Left lung (tissue), 10 donors: ENCODE data around the gene ELAVL2. TPM values are rescaled to one million over a fixed set of nuclear protein-coding genes. Genes with fewer than 3 reads are reported as not detected.

Experiments used
- ATAC-seq: fragments of 200-7000 bp; cut with Tn5 transposase; one replicate; pipeline ENCODE4 v1.9.1; 2020; ENCODE audit warnings: moderate library complexity
- DNase-seq, 4 donors: peaks; one replicate each; pipeline ENCODE4 v3.0.0-alpha.2; 2013 to 2020
- H3K27ac ChIP-seq, 2 donors: fragments of 200-600 bp; sonication (generic) in 1 of 2; one replicate each; pipeline versions ENCODE4 v1.5.0 to v1.8.0; 2020 to 2021
- H3K27me3 ChIP-seq, 2 donors: fragments of 200-600 bp; sonication (generic) in 1 of 2; one replicate each; pipeline versions ENCODE4 v1.5.0 to v1.8.0; 2020 to 2021
- H3K36me3 ChIP-seq, 2 donors: fragments of 200-600 bp; sonication (generic) in 1 of 2; one replicate each; pipeline versions ENCODE4 v1.5.0 to v1.8.0; 2020 to 2021
- H3K4me1 ChIP-seq, 2 donors: fragments of 200-600 bp; one replicate each; pipeline ENCODE4 v1.8.0; 2021
- H3K4me3 ChIP-seq, 2 donors: fragments of 200-600 bp; sonication (generic) in 1 of 2; one replicate each; pipeline versions ENCODE4 v1.5.0 to v1.8.0; 2020 to 2021; ENCODE audit warnings: mild to moderate bottlenecking in 1 of 2
- H3K9me3 ChIP-seq, 2 donors: fragments of 200-600 bp; sonication (generic) in 1 of 2; one replicate each; pipeline versions ENCODE4 v1.5.0 to v1.8.0; 2020 to 2021
- intact Hi-C, 2 donors: fragments of 100-400 bp; cut with DNase I; formaldehyde crosslinking; loops; one replicate each; pipeline versions ENCODE4 v1.11.2 to v1.14.2; 2022
- polyA plus RNA-seq, 6 donors: library from polyadenylated mRNA; unstranded; fragments of 120-200 nt; gene quantifications; one replicate each; pipeline ENCODE4 v1.2.1, GENCODE V29; 2013; ENCODE audit not compliant: insufficient read length in 6 of 6
- total RNA-seq, 2 donors: library from RNA; stranded (reverse); fragmentation: NEBNext Ultra II Directional; extraction: Animal tissue kit (Norgen Biotek cat#: 25700); gene quantifications; one replicate each; pipeline ENCODE4 v1.2.1, GENCODE V29; 2021
- TF ChIP-seq, protein P1 (sequence below), 2 donors: fragments of 200-600 bp; sonication (generic) in 1 of 2; IDR thresholded peaks; one replicate each; pipeline versions ENCODE4 v1.5.0 to v1.8.0; 2021; ENCODE audit warnings: antibody characterized with exemption in 2 of 2
- donor health status: DM: no; HTN: yes; CAD: no.
- donor health status: DM: no; HTN: no; CAD: no.

Gene ELAVL2
- total and polyA plus RNA-seq, 8 donors: 0.35 to 4.5 (median 2.3) TPM; not detected in 1

DNA sequence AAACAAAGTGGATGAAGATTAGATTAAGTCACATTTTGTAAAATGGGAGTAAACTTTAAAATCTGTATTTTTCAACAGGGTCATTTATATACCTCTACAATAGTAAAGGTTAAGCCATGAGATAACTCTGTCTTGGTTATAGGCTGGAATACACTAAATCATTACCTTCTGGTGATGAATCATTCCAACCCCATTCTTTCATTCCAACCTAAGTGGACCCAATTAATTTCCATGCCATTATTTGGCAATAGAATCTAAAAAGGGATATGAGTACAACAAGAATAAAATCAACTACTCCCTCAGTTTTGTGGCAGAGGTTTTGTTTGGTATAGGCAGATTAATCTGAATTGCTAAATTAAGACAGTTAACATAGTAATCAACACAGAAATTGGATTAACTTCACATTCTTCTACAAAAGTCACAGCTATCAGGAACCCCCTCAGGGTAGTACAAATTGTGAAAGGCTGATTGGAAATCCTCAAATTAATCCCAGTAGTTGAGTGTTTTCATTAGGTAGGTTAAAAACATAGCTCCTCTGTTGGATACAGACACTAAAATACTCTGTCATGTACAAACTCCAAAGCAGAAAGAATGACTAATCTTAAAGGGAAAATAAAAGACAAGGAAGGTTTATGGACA is 54.2 kb downstream of the ELAVL2 start:
- no peaks in the 10 kb centered on the region for H3K4me1 ChIP-seq
- TF ChIP-seq, protein P1, sequence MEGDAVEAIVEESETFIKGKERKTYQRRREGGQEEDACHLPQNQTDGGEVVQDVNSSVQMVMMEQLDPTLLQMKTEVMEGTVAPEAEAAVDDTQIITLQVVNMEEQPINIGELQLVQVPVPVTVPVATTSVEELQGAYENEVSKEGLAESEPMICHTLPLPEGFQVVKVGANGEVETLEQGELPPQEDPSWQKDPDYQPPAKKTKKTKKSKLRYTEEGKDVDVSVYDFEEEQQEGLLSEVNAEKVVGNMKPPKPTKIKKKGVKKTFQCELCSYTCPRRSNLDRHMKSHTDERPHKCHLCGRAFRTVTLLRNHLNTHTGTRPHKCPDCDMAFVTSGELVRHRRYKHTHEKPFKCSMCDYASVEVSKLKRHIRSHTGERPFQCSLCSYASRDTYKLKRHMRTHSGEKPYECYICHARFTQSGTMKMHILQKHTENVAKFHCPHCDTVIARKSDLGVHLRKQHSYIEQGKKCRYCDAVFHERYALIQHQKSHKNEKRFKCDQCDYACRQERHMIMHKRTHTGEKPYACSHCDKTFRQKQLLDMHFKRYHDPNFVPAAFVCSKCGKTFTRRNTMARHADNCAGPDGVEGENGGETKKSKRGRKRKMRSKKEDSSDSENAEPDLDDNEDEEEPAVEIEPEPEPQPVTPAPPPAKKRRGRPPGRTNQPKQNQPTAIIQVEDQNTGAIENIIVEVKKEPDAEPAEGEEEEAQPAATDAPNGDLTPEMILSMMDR (IDR thresholded peaks at IDR 0.05): no peak
- no peak for ATAC-seq
- no peaks in the 10 kb centered on the region for H3K36me3 ChIP-seq
- peaks cover 0 to 2% of the 10 kb centered on the region in 2 donors for H3K9me3 ChIP-seq
- no peaks in the 10 kb centered on the region for H3K27me3 ChIP-seq
- intact Hi-C loops: no loop called here
- no peak overlapping the region for H3K4me3 ChIP-seq
- DNase-seq: no peak
- no peak overlapping the region for H3K27ac ChIP-seq

DNA sequence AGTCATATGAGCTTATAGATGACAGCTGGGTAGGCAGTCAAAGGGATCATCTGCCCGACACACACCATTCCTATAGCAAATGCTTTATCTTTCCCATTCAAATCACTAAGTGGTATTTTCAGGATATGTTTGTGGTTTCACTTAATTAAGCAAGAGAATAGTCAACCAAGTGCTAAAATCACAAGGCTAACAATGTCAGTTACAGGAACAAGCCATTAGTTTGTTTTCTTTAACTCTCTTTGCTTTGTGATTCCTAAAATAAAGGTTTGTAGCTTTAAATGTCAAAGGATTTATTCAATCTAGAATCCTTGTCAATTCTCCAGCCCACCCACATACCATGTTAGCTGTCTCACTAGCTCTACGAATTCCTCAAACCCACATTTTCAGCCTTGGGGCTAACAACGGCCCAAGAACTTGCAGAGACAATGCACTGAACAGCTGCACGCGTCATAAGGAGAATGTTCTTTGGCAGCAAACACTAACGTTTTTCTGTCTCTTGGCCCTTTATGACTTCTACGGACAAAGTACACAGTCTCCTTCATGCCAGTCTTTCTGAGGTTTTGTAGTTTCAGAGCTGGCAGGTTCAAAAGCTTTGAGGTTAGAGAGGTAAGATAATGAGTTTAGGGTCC is 56.6 kb downstream of the ELAVL2 start:
- H3K9me3 ChIP-seq: peaks cover 0 to 2% of the 10 kb centered on the region in 2 donors
- peak in 1 of 4 donors; percentile 20 for DNase-seq

DNA sequence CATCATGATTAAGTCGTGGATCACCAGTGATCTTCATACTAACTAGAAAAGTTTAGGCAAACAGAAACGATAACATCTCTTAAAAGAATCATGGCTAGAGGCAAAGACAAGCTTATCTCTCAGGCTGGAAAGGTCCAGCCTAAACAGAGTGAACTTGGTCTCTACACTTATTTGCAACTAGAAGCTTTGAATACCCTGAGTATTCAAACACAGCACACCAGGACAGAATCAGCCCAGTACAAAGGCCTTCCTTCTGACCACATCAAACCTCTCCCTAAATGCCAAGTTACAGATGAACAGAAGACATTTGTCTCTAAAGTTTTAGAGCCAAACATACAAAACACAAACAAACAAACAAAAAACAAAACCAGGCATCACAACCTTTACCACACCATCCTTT is 57.2 kb downstream of the ELAVL2 start:
- Histone ChIP-seq H3K27ac (no peak overlapping the region), H3K4me1 (no peaks in the 10 kb centered on the region), H3K4me3 (no peak overlapping the region), H3K9me3 (peaks cover 0 to 2% of the 10 kb centered on the region in 2 donors), H3K36me3 (no peaks in the 10 kb centered on the region), H3K27me3 (no peaks in the 10 kb centered on the region)
- intact Hi-C loops: no loop called here
- ATAC-seq: no peak
- TF ChIP-seq, protein P1 (IDR thresholded peaks at IDR 0.05): no peak
- no peak for DNase-seq

More for the DNA sequence above, 56.6 kb downstream of the ELAVL2 start:
- H3K4me1 ChIP-seq: no peaks in the 10 kb centered on the region
- H3K27ac ChIP-seq: no peak overlapping the region
- no peak for ATAC-seq
- TF ChIP-seq, protein P1 (IDR thresholded peaks at IDR 0.05): no peak
- no peaks in the 10 kb centered on the region for H3K36me3 ChIP-seq
- H3K27me3 ChIP-seq: no peaks in the 10 kb centered on the region
- H3K4me3 ChIP-seq: no peak overlapping the region
- intact Hi-C loops: no loop called here

DNA sequence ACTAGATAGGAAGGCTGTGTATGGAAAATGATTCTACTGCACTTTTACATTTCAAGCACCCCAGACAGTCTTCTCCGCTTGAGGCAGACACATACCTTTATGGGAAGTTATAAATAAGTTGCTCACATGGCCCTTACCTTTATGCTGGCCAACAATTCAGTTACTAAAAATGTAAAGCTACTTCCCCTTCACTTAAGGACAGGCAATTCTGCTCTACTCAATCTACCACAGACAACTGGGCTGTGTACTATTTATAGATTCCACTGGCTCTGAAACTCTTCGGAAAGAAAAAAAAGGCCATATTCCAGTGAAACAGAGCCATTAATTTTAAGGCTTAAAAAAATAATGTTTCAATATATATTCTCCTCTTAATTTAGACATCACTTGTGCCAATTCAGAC is 59.4 kb downstream of the ELAVL2 start:
- ATAC-seq: no peak
- no peaks in the 10 kb centered on the region for H3K27me3 ChIP-seq
- intact Hi-C loops: no loop called here
- TF ChIP-seq, protein P1 (IDR thresholded peaks at IDR 0.05): no peak
- H3K27ac ChIP-seq: no peak overlapping the region
- H3K36me3 ChIP-seq: no peaks in the 10 kb centered on the region
- DNase-seq: no peak
- H3K4me3 ChIP-seq: no peak overlapping the region
- H3K9me3 ChIP-seq: peaks cover 0 to 2% of the 10 kb centered on the region in 2 donors
- H3K4me1 ChIP-seq: no peaks in the 10 kb centered on the region

DNA sequence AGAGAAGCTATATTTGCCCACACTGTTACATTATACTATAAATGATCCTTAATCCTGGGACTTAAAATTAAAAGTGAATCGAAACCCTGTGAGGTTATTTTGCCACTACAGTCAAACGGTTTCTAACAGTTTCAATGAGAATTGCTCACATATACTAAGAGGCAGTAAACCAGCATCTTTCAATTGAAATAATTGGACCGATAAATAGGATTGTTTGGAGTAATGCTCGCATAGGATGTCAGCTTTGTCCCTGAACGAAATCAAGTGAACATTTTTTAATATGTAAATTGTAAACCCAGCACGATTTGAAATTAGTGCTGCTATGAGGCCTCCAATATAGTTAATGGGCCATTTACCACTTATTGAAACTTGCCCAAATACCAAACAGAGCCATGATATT is 60.5 kb downstream of the ELAVL2 start:
- intact Hi-C loops: no loop called here
- no peaks in the 10 kb centered on the region for H3K27me3 ChIP-seq
- no peaks in the 10 kb centered on the region for H3K4me1 ChIP-seq
- DNase-seq (no peak), ATAC-seq (no peak)
- no peak overlapping the region for H3K4me3 ChIP-seq
- H3K9me3 ChIP-seq: peaks cover 0 to 2% of the 10 kb centered on the region in 2 donors
- H3K36me3 ChIP-seq: no peaks in the 10 kb centered on the region
- TF ChIP-seq, protein P1 (IDR thresholded peaks at IDR 0.05): no peak
- no peak overlapping the region for H3K27ac ChIP-seq
